Karpas-422 (cell line): ENCODE measurements around the gene ITPK1. TPM values are rescaled to one million over a fixed set of nuclear protein-coding genes. Genes with fewer than 3 reads are reported as not detected.

ENCODE experiments used
- DNase-seq: peaks from one replicate; pipeline ENCODE4 v3.0.0-alpha.2; 2015
- H2AFZ ChIP-seq: fragments of 200-600 bp; sonication (generic); 2 replicates; pipeline ENCODE4 v1.6.1; 2014; ENCODE audit warnings: antibody characterized with exemption, low read length, mixed read lengths
- H3K27ac ChIP-seq: fragments of 200-600 bp; sonication (generic); 2 replicates; pipeline ENCODE4 v1.5.1; 2014; ENCODE audit warnings: mild to moderate bottlenecking, low read length, moderate library complexity
- H3K27me3 ChIP-seq: fragments of 200-600 bp; sonication (generic); 2 replicates; pipeline ENCODE4 v1.6.1; 2014; ENCODE audit warnings: low read length, mixed read lengths
- H3K36me3 ChIP-seq: fragments of 200-600 bp; sonication (generic); 2 replicates; pipeline ENCODE4 v1.6.1; 2014; ENCODE audit warnings: low read length, mixed read lengths; ENCODE audit not compliant: insufficient read depth
- H3K4me1 ChIP-seq: fragments of 200-600 bp; sonication (generic); 2 replicates; pipeline ENCODE4 v1.6.1; 2014; ENCODE audit warnings: mild to moderate bottlenecking, low read length, mixed read lengths
- H3K4me2 ChIP-seq: fragments of 200-600 bp; sonication (generic); 2 replicates; pipeline ENCODE4 v1.6.1; 2014; ENCODE audit warnings: low read length, low read depth, mild to moderate bottlenecking; ENCODE audit not compliant: poor library complexity, severe bottlenecking
- H3K4me3 ChIP-seq: fragments of 200-600 bp; sonication (generic); 2 replicates; pipeline ENCODE4 v1.5.1; 2014; ENCODE audit warnings: mild to moderate bottlenecking, antibody characterized with exemption, low read length, mixed read lengths
- H3K79me2 ChIP-seq: fragments of 200-600 bp; sonication (generic); 2 replicates; pipeline ENCODE4 v1.6.1; 2014; ENCODE audit warnings: mild to moderate bottlenecking, low read length, mixed read lengths
- H3K9ac ChIP-seq: fragments of 200-600 bp; sonication (generic); 2 replicates; pipeline ENCODE4 v1.6.0; 2014; ENCODE audit warnings: low read length
- H3K9me2 ChIP-seq: fragments of 200-600 bp; sonication (generic), shearing (Covaris generic); replicated peaks from 2 replicates; pipeline ENCODE4 v1.6.0; 2014; ENCODE audit warnings: mild to moderate bottlenecking, low read length, moderate library complexity; ENCODE audit not compliant: insufficient read depth
- H3K9me3 ChIP-seq: fragments of 300-700, 200-600 bp; sonication (generic); 2 replicates; pipeline ENCODE4 v1.6.1; 2014; ENCODE audit warnings: low read length, mixed read lengths
- H4K20me1 ChIP-seq: fragments of 200-600 bp; sonication (generic); 2 replicates; pipeline ENCODE4 v1.6.1; 2014; ENCODE audit warnings: mild to moderate bottlenecking, antibody characterized with exemption, low read length, low read depth; ENCODE audit not compliant: insufficient read depth
- total RNA-seq: library from RNA; depleted of rRNA; stranded (reverse); fragments of >200 nt; shearing (Covaris generic); gene quantifications from 2 replicates; pipeline ENCODE4 v1.2.3, GENCODE V29; 2014; ENCODE audit warnings: low replicate concordance

ITPK1 gene
- total RNA-seq, 1 experiment from 2014 or later, result 6.3 TPM

DNA sequence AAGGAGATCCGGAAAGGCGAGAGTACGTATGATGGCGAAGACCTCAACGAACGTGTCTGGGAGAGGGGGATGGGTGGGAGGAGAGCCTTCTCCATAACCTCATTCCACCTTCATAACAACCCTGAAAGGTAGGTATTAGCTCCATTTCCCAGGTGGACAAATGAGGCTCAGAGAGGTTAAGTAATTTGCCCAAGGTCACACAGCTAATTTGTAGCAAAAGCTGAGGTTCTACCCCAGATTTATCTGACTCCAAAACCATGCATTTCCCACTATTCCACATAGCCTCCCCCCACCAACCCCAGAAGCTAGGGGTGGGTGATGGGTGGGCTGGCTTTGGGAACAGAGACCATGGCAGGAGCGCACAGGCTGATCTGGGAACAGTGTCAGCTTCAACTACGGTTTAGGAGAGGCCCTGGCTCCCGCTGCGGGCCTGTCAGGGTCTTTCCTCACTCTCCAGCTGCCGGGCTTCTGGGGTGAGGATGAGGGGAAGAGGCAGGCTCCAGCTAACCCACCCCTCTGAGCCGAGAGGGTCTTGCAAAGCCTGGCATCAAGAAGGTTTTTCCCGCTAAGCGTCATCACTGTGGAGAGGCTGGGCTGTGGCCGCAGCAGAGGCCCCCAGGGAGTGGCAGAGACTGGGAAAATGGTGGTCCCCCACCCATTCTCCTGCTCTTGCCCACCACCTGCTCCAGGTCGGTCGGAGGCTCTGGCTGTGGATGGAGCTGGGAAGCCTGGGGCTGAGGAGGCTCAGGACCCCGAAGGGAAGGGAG lies 183.9 kb downstream of the ITPK1 start:
- Histone ChIP-seq H3K9me2 (no peaks in the 10 kb centered on the region), H3K4me1 (no peaks in the 10 kb centered on the region), H2AFZ (no peak overlapping the region), H3K4me3 (no peak overlapping the region), H4K20me1 (no peaks in the 10 kb centered on the region), H3K79me2 (no peaks in the 10 kb centered on the region), H3K27me3 (no peaks in the 10 kb centered on the region), H3K4me2 (no peak overlapping the region), H3K36me3 (no peaks in the 10 kb centered on the region), H3K9ac (no peak overlapping the region), H3K9me3 (no peaks in the 10 kb centered on the region), H3K27ac (no peak overlapping the region)
- no peak for DNase-seq

DNA sequence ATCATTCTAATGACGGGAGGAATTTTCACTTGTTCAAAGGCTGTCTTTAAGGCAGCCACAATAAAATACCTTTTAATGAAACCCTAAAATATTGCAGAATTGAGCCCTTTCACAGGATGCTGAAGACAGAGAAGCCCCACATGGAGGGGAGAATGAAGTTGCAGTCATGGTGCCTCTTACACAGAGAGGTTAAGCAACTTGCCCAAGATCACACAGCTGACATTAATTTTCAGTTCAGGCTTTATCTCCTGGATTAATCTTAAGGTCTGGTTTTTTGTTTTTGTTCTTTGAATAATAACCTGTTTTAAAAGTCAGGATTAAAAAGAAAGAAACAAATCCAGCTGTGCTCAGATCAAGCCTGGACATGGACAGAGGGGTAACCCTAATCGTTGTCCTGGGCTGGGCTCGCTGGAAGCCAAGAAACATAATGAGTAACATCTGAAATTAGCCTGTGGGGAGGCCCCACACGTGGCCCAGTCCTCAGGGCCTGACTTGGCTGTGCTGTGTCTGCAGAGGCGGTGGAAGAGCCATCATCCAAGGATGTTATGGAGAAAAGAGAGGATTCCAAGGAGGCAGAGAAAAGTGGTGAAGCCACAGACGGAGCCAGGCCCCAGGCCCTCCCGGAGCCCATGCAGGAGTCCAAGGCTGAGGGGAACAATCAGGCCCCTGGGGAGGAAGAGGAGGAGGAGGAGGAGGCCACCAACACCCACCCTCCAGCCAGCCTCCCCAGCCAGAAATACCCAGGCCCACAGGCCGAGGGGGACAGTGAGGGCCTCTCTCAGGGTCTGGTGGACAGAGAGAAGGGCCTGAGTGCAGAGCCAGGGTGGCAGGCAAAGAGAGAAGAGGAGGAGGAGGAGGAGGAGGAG lies 184.8 kb downstream of the ITPK1 start:
- H2AFZ ChIP-seq, result no peak overlapping the region
- H3K4me2 ChIP-seq, result no peak overlapping the region
- no peak overlapping the region for H3K4me3 ChIP-seq
- no peak overlapping the region for H3K27ac ChIP-seq
- no peaks in the 10 kb centered on the region for H3K9me3 ChIP-seq
- DNase-seq, result no peak
- no peaks in the 10 kb centered on the region for H4K20me1 ChIP-seq
- no peaks in the 10 kb centered on the region for H3K9me2 ChIP-seq
- no peaks in the 10 kb centered on the region for H3K4me1 ChIP-seq
- no peaks in the 10 kb centered on the region for H3K36me3 ChIP-seq
- no peaks in the 10 kb centered on the region for H3K27me3 ChIP-seq
- no peak overlapping the region for H3K9ac ChIP-seq
- H3K79me2 ChIP-seq, result no peaks in the 10 kb centered on the region

GRCh38 chr14:92929689-92930608 lies 185.8 kb downstream of the ITPK1 start:
- Histone ChIP-seq H3K27ac (no peak overlapping the region), H3K9me3 (no peaks in the 10 kb centered on the region), H3K27me3 (no peaks in the 10 kb centered on the region), H3K4me1 (no peaks in the 10 kb centered on the region), H3K36me3 (no peaks in the 10 kb centered on the region), H3K79me2 (no peaks in the 10 kb centered on the region), H3K4me3 (no peak overlapping the region), H4K20me1 (no peaks in the 10 kb centered on the region), H3K4me2 (no peak overlapping the region), H3K9ac (no peak overlapping the region), H2AFZ (no peak overlapping the region), H3K9me2 (no peaks in the 10 kb centered on the region)
- DNase-seq, result no peak

DNA sequence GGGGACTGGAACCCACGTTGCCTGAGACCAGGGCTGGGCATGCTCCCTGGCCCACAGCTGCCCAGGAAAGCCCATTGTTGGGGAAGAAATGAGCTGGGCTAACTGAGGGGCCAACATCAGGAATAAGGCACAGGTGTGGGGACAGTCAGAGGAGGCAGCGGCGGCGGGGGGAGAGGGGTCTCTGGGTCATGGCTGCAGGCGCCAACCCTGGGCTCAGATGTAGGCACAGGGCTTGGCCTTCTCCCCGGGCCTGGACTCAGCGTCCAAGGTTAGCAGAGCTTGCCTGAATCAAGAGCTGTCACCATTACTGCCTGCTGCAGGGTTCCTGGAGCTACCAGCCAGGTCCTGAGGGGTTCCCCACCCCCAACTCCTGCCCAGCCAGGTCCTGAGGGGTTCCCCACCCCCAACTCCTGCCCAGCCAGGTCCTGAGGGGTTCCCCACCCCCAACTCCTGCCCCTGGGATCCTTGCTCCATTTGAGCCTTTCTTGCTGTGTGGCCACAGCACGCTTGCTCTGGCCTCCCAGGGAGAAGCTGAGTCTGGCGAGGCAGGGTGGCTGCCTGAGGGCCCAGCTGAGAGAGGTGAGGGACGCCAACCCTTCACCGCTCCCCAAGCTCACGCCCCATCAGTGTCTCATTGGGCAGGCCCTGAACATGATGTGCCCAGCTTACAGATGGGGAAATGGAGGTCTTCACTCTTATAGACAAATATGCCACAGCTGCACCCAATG lies 186.6 kb downstream of the ITPK1 start:
- no peaks in the 10 kb centered on the region for H3K36me3 ChIP-seq
- no peaks in the 10 kb centered on the region for H3K27me3 ChIP-seq
- H3K79me2 ChIP-seq, result no peaks in the 10 kb centered on the region
- no peaks in the 10 kb centered on the region for H3K9me3 ChIP-seq
- no peak overlapping the region for H3K27ac ChIP-seq
- no peak for DNase-seq
- 0 out of 2 replicates have a peak, but pooled peaks cover under 1% of the 10 kb centered on the region for H4K20me1 ChIP-seq
- H3K9ac ChIP-seq, result no peak overlapping the region
- H3K4me2 ChIP-seq, result no peak overlapping the region
- no peaks in the 10 kb centered on the region for H3K4me1 ChIP-seq
- no peak overlapping the region for H2AFZ ChIP-seq
- no peaks in the 10 kb centered on the region for H3K9me2 ChIP-seq
- no peak overlapping the region for H3K4me3 ChIP-seq

DNA sequence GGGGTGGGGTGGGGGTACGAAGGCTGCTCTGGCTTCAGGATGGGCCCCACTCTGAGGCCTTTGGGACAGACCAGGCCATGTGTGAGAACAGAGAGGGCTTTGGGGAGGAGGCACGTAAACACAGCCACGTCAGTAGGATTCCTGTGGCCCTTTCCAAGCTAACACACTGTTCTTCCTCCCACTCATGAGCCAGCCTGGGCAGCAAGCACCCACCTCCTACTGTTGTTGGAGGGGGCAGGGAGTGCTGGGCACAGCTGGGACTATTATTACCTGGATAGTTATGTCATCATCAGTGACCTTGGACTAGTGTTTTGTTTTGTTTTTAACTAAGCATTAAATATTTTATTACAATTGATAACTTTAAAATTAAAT lies 187.5 kb downstream of the ITPK1 start:
- Histone ChIP-seq H2AFZ (no peak overlapping the region), H3K27me3 (no peaks in the 10 kb centered on the region), H3K79me2 (no peaks in the 10 kb centered on the region), H3K9me3 (no peaks in the 10 kb centered on the region), H3K4me1 (no peaks in the 10 kb centered on the region), H3K4me3 (no peak overlapping the region), H4K20me1 (peaks cover 3% of the 10 kb centered on the region; the same call in 1 of the 2 replicates), H3K9me2 (no peaks in the 10 kb centered on the region), H3K36me3 (no peaks in the 10 kb centered on the region), H3K27ac (no peak overlapping the region), H3K4me2 (no peak overlapping the region), H3K9ac (no peak overlapping the region)
- no peak for DNase-seq

- Histone ChIP-seq H3K9ac (no peak overlapping the region), H3K4me1 (no peaks in the 10 kb centered on the region), H3K79me2 (no peaks in the 10 kb centered on the region), H2AFZ (no peak overlapping the region), H3K27ac (no peak overlapping the region), H3K9me2 (no peaks in the 10 kb centered on the region), H3K27me3 (no peaks in the 10 kb centered on the region), H3K4me2 (no peak overlapping the region), H3K36me3 (no peaks in the 10 kb centered on the region), H3K4me3 (no peak overlapping the region), H3K9me3 (no peaks in the 10 kb centered on the region), H4K20me1 (peaks cover 3% of the 10 kb centered on the region; the same call in 1 of the 2 replicates)
- DNase-seq, result no peak
Measured at GRCh38 chr14:92927349-92928257, 188.1 kb downstream of the ITPK1 start.

DNA sequence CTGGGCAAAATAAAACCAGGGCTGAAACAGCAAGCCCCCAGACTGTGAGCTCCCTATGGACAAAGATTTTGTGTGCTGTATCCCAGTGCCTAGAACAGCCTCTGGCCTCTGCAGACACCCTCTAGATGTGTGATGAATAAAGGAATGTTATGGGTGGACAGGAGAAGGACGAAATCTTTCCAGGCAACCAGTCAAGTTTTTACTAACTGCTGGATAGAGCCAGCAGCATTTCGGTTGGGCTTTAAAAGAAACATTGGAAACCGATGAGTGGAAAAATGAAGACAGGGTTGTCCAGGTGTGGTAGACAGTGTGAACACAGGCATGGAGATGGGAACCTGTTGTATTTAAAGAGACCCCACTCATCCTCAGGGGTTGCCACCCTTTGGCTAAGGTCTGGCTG lies 188.8 kb downstream of the ITPK1 start:
- Histone ChIP-seq H3K4me2 (no peak overlapping the region), H3K9me3 (no peaks in the 10 kb centered on the region), H3K9me2 (no peaks in the 10 kb centered on the region), H4K20me1 (peaks cover 3% of the 10 kb centered on the region; the same call in 1 of the 2 replicates), H3K27me3 (no peaks in the 10 kb centered on the region), H2AFZ (no peak overlapping the region), H3K4me3 (no peak overlapping the region), H3K27ac (no peak overlapping the region), H3K9ac (no peak overlapping the region), H3K4me1 (no peaks in the 10 kb centered on the region), H3K79me2 (no peaks in the 10 kb centered on the region), H3K36me3 (no peaks in the 10 kb centered on the region)
- no peak for DNase-seq
